GM03348 (cell line): ENCODE measurements around the gene ATP8A2.

Source experiments
- DNase-seq: peaks from one replicate; pipeline ENCODE4 v3.0.0; 2012; ENCODE audit warnings: low spot score

ATP8A2 gene

DNA sequence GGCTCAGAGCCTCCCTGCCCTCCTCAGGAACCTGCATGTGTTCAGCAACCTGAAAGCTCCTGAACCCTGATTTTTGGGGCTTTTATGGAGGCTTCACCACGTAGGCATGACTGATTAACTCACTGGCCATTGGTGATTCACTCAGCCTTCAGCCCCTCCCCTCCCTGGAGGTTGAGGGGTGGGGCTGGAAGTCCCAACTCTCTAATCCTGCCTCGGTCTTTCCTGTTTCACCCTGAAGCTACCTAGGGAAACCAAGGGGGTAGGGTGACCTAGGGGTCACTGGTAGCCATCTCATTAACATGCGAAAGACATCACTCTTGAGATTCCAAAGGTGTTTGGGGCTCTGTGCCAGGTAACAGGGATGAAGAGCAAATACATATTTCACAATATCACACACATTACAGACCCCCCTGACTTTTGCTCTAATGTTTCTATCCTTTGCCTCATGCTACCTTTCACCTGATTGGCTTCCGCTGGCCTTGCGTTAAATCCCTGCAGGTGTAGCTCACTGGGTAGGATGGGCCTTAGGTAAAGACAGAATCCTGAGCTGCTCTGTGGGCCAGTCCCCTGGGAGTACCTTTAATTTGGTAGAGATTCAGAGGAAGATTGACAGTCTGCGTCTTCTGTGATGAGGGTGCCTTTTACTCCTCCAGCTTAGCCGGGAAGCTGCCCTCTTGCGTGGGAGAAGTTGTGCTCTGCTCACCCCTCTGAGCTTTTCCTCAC lies 260.6 kb downstream of the ATP8A2 start:
- DNase-seq: no peak

DNA sequence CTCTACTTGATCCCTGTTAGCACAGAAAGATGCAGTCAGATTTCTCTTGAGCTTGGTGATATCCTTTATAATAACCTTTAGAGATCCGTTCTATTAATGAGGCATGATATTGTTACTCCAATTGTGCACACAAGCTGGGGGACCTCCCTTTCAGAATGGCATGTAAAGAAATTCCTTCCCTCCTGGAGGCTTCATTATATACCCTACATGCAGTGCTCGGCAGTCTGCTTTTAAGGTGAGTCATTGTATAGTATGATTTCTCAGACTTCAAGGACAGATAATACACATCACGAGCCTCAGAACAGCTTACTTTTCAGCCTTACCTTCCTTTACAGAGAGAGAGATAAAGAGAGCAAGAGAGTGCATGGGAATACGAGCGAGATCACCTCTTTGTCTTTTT lies 261.3 kb downstream of the ATP8A2 start:
- DNase-seq: no peak

DNA sequence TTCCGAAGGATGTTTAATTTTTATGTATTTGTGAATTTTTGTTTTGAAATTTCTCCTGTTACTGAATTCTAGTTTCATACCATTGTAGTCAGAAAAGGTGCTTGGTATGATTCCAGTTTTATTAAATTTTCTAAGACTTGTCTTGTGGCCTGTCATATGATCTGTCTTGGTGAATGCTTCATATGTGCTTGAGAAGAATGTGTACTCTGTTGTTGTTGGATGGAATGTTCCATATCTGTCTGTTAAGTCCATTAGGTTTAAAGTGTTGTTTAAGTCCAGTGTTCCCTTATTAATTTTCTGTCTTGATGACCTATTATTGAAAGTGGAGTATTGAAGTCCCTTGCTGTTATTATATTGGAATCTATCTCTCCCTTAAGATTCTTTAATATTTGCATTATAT lies 273.9 kb downstream of the ATP8A2 start:
- no peak for DNase-seq

DNA sequence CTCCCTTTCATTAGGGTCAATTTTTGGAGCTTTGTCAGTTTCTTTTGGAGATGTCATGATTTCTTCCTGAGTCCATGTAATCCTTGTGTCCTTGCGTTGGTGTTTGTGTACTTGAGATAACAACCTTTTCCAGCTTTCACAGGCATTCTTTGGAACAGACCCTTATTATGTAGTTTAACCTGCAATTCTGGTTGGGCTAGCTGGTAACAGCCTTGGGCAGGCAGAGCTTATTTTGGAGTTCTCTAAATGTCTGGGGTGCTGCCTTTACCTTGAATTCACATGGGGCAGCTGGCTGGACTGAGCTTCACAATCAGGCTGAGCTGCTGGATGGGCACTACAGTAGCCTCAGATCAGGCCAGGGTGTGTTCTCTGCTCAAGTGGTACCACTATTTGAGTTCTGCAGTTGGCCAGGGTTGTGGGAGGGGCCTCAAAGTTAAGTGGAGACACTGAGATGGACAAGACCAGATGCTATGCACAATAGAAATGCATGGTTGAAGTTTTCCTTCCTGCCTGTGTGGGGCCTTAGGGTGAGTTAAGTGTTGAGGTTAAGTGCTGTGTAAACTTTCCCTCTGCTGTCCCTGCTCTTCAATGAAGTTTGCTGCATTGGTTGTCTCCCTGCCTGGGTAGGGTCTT lies 277.3 kb downstream of the ATP8A2 start:
- no peak for DNase-seq

DNA sequence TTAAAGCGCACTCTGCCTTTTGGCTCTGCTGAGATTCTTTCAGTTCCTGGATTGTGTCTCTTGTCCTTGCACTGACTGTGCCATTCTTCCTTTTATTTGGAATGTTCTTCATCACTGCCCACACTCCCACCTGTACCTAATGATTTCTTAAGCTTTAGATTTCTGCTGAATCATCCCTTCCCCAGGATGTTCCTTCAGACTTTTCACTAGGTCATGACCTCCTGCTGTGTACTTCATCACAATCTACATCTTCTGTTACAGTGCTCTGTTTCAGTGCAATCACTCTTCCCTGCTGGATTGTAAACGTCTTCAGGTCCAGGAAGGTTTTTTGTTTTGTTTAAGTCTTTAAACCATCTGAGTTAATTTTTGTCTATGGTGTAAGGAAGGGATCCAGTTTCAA lies 281.0 kb downstream of the ATP8A2 start:
- no peak for DNase-seq

DNA sequence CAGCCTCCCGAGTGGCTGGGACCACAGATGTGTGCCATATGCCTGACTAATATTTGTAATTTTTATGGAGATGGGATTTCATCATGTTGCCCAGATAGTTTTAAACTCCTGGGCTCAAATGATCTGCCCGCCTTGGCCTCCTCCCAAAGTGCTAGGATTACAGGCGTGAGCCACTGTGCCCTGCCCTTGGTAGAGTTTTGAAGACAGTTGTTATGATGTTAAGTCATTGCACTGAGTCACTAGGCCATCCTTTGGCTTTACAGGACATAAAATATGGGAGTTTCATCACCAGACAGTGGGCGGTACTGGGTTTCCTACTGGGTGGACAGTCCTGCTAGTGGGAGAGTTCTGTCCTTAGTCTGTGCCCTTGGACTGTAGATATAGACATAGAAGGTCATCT lies 282.5 kb downstream of the ATP8A2 start:
- no peak for DNase-seq

DNA sequence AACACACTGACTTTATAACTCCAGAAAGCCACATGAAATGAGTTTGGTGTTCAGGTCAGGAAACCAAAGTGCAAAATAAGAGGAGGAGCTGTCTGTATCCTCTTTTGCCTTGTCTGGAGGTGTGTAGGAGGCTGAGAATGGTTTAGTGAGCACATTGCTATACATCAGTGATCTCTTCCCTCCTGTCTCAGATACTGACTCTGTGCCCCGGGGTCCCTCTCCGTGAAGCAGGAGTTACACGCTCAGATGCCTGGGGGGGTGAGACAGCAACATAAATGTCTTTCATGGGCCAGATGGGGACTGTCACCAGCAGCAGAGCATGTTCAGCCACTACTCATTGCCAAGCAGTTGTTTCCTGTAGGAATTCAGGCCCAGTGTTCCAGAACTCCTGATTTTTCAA lies 285.4 kb downstream of the ATP8A2 start:
- no peak for DNase-seq

DNA sequence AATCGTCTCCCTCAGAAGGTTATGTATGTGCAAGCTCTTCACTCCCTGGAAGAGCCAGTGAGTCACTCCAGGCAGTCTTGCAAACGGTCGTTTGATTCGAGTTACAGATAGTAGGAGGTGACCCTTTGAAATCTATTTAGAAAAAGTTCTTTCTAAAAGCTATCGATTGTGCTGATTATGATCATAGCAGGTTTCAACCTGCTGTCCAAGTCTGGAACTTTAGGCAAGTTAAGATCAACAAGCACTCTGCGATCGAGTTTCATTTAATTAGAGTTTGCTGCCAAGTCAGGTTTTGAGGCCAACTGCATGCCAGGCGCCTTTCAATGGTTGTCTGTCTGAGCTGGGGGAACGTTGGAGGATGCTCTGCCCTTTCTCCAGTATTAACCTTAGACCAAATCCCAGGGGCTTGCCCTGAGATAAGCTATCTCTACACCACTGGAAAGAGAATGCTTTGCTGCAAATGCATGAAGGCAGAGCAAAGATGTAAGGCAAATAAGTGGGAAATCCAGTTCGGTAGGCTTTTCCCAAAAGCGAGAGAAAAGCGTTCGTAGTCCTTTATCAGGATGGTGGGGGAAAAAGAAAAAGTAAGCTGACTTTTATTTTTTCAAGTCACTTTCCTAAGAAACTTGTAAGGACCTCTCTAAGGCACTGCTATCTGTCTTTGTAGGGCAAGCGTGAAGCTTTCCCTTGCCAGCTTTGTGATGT lies 287.5 kb downstream of the ATP8A2 start:
- DNase-seq: no peak

DNA sequence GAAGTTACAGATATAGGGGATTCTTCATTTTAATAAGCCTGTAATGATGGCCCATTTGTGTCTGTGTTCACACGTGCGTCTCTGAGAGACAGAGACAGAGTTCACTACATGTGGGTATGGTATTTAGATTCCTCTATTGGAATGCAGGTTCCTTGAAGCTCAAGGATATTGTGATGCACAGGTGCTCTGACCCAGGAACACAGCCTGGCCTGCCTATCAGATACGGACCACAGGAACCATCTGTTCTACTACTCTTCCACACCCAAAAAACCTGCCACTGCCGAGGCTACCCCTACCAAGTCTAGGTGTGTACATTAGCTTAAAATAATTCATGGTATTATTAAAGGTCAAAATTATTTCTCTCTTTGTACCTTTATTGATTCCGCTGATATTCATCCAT lies 289.2 kb downstream of the ATP8A2 start:
- DNase-seq: no peak

DNA sequence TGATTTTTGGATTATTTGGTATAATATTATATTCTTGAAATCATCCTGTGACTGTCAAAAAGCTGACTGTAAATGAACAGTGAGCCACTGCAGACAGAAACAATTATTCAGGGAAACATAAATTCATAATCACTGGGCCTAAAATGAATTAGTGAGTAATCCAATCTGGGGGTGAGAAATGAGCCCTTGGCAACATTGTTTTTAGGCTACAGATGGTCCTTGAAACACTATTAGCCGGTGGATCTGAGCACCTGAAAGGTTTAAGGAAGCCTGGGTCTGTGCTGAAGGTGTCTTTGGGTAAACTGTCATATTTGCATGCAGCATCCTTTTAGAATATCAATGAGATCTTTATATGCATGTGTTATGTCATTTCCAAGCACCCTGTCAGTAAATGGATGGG lies 290.7 kb downstream of the ATP8A2 start:
- no peak for DNase-seq

DNA sequence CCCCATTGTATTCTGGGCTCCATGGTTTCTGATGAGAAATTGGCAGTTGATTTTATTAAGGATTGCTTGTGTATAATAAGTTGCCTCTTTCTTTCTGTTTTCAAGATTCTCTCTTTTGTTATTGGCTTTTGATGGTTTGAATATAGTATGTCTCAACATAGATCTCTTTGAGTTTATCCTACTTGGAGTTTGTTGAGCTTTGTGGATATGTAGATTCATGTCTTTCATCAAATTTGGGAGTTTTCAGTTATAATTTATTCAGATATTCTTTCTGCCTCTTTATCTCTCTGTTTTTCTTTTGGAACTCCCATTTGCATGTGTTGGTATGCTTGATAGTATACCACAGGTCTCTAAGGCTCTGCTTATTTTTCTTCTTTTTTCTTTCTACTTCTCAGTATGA lies 296.6 kb downstream of the ATP8A2 start:
- no peak for DNase-seq

DNA sequence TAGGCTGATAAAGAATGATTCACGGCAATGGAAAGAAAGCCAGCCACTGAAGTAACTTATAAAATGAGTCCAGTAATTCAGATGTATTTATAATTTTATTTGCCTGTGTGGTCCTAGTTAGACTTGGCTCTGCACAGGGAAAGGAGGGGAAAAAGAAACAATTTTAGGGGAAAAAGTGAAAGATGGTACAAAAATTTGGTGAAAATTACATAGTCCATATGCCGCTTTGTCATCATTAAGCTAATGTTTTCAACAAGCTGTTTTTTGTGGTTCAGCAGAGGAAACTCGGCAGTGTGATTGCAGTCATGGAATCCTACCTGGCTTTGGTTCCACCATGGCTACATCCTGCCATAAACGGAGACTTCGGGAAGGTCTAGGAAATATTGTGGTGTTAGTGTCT lies 301.9 kb downstream of the ATP8A2 start:
- DNase-seq: no peak

DNA sequence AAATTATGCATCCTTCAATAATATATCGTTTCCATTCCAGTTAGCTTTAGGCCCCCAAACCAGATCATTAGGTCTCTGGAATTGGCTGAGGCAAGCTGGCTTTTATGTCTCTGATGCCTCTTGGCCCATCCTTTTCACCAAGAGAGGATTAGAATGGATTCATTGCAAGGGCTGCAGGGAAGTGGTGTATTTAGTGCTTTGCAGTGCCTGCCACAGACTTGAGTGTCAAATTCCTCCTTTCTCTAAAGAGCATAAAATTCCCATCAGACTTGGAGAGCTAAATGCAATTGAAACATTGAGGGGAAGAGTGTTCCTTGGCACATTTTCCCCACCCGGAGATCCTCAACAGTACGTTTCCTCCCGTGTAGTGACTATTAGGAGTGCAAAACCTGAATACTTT lies 302.6 kb downstream of the ATP8A2 start:
- no peak for DNase-seq

DNA sequence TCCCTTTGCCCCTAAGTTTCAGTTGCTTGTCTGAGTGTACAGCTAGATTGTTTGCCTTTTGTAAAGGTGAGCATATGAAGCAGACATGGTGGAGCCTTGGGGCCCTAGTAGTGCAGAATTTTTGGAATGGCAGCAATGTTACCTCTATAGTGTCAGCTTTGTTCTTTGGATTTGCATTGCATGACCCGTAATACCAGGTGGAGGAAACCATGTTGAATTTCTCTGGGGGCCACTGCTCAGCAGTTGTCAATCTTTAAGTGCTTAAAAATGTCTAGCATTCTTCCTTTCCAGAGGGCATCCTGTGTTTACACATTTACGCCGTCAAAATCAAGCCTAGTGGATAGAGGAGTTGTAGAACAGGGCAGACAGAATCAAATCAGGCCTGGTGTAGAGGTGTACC lies 303.3 kb downstream of the ATP8A2 start:
- no peak for DNase-seq

DNA sequence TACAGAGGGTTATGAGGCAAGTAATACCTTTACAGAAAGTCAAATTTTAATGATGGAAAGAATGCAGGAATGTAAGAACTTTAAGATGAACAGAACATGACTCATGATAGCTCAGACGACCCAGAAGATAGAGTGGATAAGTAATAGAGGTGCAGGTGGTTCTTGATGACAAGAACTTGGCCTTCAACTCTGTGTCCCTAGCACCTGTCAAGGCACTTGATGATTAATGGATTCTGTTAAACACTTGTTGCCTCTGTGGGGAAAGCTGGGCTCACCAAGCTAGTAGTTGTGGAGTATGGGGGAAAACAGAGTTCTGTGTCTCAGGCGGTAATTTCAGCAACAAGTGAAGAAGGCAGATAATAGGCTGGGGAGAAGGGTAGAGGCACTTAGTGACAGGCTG lies 306.2 kb downstream of the ATP8A2 start:
- no peak for DNase-seq

DNA sequence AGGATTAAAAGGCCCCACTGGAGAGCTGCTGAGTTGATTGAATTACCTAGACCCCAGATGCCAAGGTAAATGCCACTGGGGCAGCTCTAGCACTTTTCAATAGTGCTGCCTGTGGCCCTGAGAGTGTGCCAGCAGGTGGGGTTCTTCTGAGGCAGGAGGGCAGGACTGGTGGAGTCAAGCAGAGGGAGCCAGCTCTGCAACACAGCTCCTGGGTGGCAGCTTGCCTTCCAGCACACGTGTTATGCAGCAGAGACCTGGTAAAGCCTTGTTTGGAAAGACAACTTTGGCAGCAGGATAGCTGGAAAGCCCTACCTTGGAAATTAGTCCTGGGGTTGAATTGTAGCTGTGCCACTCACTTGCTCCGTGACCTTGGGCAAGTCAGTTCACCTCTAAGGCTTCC lies 306.6 kb downstream of the ATP8A2 start:
- DNase-seq: no peak

DNA sequence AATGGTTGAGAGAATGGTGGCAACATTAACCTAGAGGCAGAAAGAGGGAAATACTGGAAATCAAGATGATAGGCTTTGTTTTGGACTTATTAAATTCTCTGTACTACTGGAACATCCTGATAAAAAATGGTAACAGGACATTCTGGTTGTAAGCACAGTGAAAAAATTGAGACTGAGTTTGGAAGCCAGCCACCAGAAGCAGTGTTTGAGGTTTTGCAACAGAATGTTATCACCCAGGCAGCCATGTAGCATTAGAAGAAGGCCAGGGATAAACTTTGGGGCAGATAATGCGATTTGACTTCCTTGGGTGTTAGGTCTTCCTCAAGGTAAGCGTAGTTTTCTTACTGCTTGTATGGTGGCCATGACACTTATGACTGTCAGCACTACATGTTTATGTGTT lies 307.4 kb downstream of the ATP8A2 start:
- DNase-seq: no peak

DNA sequence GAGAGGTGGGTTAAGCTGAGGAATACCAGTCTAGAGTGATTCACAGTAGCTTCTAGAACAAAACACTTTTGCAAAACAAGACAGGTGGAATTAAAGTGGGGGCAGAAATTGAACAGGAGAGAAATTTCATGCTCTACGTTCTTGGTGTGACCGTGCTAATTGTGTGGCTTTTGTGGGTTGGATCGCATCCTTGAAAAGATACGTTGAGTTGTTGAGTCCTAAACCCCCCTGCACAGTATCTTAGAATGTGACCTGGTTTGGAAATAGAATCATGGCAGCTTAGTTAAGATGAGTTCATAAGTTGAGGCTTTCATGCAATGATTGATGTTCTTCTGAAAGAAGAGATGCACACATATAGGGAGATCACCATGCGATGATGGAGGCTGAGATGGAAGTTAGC lies 308.2 kb downstream of the ATP8A2 start:
- DNase-seq: no peak

DNA sequence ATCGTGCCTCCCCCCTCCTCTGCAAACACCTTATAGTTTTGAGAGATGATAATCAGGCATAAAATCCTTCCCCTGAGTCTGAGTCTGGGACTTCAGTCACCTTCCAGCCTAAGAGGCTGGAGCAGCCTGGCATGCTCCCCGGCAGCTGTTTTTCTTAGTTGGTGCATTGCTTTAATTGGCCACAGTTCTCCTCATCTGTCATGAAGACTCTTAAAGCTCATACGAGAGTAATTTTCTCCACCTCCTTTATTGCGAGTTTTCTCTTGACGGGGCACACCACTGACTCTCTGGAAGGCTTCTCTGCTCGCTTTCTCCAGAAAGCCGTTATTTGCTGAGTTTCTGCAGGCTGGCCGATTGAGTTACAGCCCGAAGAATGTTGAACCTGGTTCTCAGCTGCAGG lies 310.5 kb downstream of the ATP8A2 start:
- no peak for DNase-seq

DNA sequence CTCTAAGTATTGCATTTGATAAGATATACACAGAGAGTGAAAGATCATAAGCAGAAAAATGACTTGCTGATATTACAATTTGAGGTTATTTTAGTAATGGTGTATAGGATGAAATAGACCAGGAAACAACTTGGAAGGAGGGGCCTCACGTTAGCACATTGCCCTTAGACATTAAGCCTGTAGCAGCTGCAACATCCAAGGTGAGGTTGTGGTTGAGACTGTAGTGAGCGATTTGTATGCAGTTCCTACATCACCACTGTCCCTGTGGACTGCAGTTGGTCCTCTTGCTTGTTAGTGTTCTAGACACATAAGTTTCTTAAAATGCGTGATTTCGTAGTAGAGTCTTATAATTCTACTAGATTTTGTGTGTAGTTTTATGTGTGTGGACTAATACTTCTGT lies 311.3 kb downstream of the ATP8A2 start:
- DNase-seq: no peak

DNA sequence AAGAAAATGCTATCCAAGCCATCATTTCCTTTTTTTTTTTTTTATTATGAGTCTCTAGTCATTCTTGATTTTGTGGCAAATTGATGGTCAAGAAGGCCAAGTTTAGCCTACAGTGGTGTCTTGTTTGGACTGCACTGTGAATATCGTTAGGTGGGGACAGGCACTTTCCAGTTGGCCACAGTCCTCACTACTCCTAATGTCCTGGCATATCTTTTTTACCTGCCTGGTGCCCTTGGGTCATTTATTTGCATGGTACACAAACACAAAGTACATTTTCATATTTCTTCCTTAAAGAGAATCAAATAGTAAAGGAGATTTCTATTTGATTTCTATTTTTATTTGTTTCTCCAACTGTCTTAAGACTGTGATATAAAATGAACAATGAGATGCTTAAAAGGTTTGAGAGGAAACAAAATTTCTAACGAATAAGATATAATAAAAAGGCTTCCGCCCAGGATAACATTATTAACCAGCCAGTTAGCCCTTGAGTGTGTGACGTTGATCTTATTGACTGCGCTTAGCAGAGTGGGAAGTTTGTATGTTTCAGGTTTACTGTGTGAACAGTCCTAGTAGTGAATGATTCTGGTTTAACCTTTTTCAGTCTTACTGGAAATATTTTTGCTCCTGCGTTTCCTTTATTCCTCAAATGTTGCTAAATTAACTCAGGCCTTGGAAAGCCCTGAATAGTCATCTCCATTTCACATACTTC lies 312.0 kb downstream of the ATP8A2 start:
- no peak for DNase-seq

DNA sequence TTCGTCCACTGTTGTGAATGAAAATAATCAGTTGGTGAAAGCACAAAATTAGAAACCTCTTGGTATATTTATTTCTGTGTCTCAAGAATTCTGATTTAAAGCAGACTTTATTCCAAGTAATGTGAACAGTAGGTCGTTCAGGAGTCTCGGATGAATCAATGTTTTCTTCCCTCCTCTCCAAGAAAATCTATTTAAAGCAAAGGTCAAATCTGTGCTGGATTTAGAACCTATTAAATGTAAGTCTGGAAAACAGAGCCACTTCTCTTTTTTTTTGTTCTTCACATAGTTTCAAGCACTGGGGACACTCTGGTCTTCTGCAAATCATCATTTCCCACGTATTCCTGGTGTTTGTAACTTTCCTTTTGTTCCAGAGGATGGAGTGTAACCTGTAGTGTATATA lies 312.7 kb downstream of the ATP8A2 start:
- no peak for DNase-seq
